Measurements from ENCODE around the gene PCBD2. TPM values are rescaled to one million over a fixed set of nuclear protein-coding genes. Genes with fewer than 3 reads are reported as not detected.
"Not testable (repeated sequence)": the region's sequence is repeated elsewhere in the genome, so short reads cannot be mapped to it uniquely, and the experiment has no call there.

The PCBD2 gene
- total and polyA plus RNA-seq, 2 donors (not counting 1 experiment from before 2014, with no cell fraction given): 3.8 to 5.4 TPM

DNA sequence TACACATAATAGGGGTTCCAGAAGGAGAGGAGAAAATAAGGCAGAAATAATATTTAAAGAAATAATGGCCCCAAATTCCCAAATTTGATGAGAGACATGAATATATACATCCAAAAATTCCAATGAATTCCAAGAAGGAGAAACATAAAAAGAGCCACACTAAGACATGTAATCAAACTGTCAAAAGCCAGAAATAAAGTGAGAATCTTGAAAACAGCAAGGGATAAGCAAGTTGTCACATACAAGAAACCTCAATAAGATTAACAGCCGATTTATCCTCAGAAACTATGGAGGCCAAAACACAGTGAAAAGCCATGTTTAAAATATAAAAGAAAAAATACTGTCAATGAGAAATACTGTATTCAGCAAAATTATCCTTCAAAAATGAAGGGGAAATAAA, 77.3 kb downstream of the PCBD2 start:
- no peaks in the 10 kb centered on the region for H3K4me1 ChIP-seq (ENCODE audit: control insufficient read depth, extremely low read depth, insufficient read depth, low read length)
- H4K20me1 ChIP-seq (ENCODE audit: control insufficient read depth, extremely low read depth, insufficient read depth, low read length): no peaks in the 10 kb centered on the region
- H3K9ac ChIP-seq (ENCODE audit: insufficient read depth, low read length): no peak overlapping the region
- no peaks in the 10 kb centered on the region for H3K27me3 ChIP-seq (ENCODE audit: control insufficient read depth, insufficient read depth, low read length)
- H3K79me2 ChIP-seq (ENCODE audit: control insufficient read depth, insufficient read depth, low read length): no peaks in the 10 kb centered on the region
- no peaks in the 10 kb centered on the region for H3K9me3 ChIP-seq (ENCODE audit: control insufficient read depth, insufficient read depth, low read depth, low read length)
- H3K4me3 ChIP-seq (replicated peaks in 1 of 4; ENCODE audit: control extremely low read depth in 1 of 4, insufficient read depth in 1 of 4, low read depth in 3 of 4, low read length in 4 of 4): no peak overlapping the region
- no peak overlapping the region for H3K4me2 ChIP-seq (ENCODE audit: extremely low read depth, insufficient read depth, low read length)
- no peak for TF ChIP-seq EZH2 (IDR thresholded peaks at IDR 0.05; ENCODE audit: low read length, missing control alignments)
- TF ChIP-seq, protein P1, sequence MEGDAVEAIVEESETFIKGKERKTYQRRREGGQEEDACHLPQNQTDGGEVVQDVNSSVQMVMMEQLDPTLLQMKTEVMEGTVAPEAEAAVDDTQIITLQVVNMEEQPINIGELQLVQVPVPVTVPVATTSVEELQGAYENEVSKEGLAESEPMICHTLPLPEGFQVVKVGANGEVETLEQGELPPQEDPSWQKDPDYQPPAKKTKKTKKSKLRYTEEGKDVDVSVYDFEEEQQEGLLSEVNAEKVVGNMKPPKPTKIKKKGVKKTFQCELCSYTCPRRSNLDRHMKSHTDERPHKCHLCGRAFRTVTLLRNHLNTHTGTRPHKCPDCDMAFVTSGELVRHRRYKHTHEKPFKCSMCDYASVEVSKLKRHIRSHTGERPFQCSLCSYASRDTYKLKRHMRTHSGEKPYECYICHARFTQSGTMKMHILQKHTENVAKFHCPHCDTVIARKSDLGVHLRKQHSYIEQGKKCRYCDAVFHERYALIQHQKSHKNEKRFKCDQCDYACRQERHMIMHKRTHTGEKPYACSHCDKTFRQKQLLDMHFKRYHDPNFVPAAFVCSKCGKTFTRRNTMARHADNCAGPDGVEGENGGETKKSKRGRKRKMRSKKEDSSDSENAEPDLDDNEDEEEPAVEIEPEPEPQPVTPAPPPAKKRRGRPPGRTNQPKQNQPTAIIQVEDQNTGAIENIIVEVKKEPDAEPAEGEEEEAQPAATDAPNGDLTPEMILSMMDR (conservative IDR thresholded peaks at IDR 0.05 in 1 of 2, IDR thresholded peaks at IDR 0.05 in 1 of 2; ENCODE audit: low read depth in 1 of 2, low read length in 2 of 2): no peak
- H3K36me3 ChIP-seq (ENCODE audit: control insufficient read depth, insufficient read depth, low read length): no peaks in the 10 kb centered on the region
- no peak overlapping the region for H3K27ac ChIP-seq (ENCODE audit: insufficient read depth, low read length)
- DNase-seq (ENCODE audit: low read depth in 2 of 2): peak in 1 of 2 donors; percentile 7
- H2AFZ ChIP-seq (ENCODE audit: low read length): no peak overlapping the region

DNA sequence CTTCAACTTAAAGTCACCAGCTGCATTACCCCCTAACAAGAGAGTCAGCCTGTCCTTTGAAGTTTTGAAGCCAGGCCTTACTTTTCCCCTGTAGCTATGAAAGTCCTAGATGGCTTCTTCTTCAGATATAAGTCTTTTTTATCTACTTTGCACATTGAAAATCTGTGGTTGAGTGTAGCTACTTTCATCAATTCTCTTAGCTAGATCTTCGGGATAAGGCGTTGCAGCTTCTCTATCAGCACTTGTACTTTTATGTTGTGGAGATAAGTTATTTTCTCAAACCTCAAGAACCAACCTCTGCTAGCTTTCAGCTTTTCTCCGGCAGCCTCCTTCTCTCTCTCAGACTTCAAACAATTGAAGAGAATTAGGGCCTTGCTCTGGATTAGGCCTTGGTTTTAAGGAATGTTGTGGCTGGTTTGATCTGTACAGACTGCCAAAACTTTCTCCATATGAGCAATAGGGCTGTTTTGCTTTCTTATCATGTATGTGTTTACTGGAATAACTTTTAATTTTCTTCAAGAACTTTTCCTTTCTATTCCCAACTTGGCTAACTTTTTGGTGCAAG, 84.4 kb downstream of the PCBD2 start:
- no peak overlapping the region for H3K27ac ChIP-seq (ENCODE audit: insufficient read depth, low read length)
- no peaks in the 10 kb centered on the region for H3K36me3 ChIP-seq (ENCODE audit: control insufficient read depth, insufficient read depth, low read length)
- no peak overlapping the region for H2AFZ ChIP-seq (ENCODE audit: low read length)
- H3K4me2 ChIP-seq (ENCODE audit: extremely low read depth, insufficient read depth, low read length): no peak overlapping the region
- H3K27me3 ChIP-seq (ENCODE audit: control insufficient read depth, insufficient read depth, low read length): no peaks in the 10 kb centered on the region
- TF ChIP-seq EZH2 (IDR thresholded peaks at IDR 0.05; ENCODE audit: low read length, missing control alignments): no peak
- TF ChIP-seq, protein P1 (conservative IDR thresholded peaks at IDR 0.05 in 1 of 2, IDR thresholded peaks at IDR 0.05 in 1 of 2; ENCODE audit: low read depth in 1 of 2, low read length in 2 of 2): no peak
- H3K4me3 ChIP-seq (replicated peaks in 1 of 4; ENCODE audit: control extremely low read depth in 1 of 4, insufficient read depth in 1 of 4, low read depth in 3 of 4, low read length in 4 of 4): no peak overlapping the region
- no peak overlapping the region for H3K9ac ChIP-seq (ENCODE audit: insufficient read depth, low read length)
- DNase-seq (ENCODE audit: low read depth in 2 of 2): peak in 1 of 2 donors; percentile 70
- H3K9me3 ChIP-seq (ENCODE audit: control insufficient read depth, insufficient read depth, low read depth, low read length): no peaks in the 10 kb centered on the region
- no peaks in the 10 kb centered on the region for H3K4me1 ChIP-seq (ENCODE audit: control insufficient read depth, extremely low read depth, insufficient read depth, low read length)
- H3K79me2 ChIP-seq (ENCODE audit: control insufficient read depth, insufficient read depth, low read length): no peaks in the 10 kb centered on the region
- H4K20me1 ChIP-seq (ENCODE audit: control insufficient read depth, extremely low read depth, insufficient read depth, low read length): no peaks in the 10 kb centered on the region

DNA sequence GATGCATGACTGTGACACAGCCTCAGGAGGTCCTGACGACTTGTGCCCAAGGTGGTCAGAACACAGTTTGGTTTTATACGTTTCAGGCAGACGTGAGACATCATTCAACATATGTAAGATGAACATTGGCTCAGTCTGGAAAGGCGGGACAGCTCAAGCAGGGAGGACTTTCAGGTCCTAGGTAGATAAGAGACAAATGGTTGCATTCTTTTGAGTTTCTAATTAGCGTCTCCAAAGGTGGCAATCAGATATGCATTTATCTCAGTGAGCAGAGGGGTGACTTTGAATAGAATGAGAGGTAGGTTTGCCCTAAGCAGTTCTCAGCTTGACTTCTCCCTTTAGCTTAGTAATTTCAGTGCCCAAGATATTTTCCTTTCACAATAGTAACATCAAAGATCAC, 85.3 kb downstream of the PCBD2 start:
- H3K9ac ChIP-seq (ENCODE audit: insufficient read depth, low read length); H3K9me3 ChIP-seq (ENCODE audit: control insufficient read depth, insufficient read depth, low read depth, low read length); H3K4me1 ChIP-seq (ENCODE audit: control insufficient read depth, extremely low read depth, insufficient read depth, low read length); H3K4me3 ChIP-seq (replicated peaks in 1 of 4; ENCODE audit: control extremely low read depth in 1 of 4, insufficient read depth in 1 of 4, low read depth in 3 of 4, low read length in 4 of 4); H3K79me2 ChIP-seq (ENCODE audit: control insufficient read depth, insufficient read depth, low read length); H2AFZ ChIP-seq (ENCODE audit: low read length); H3K36me3 ChIP-seq (ENCODE audit: control insufficient read depth, insufficient read depth, low read length); DNase-seq (ENCODE audit: low read depth in 2 of 2); H3K4me2 ChIP-seq (ENCODE audit: extremely low read depth, insufficient read depth, low read length); H4K20me1 ChIP-seq (ENCODE audit: control insufficient read depth, extremely low read depth, insufficient read depth, low read length); H3K27me3 ChIP-seq (ENCODE audit: control insufficient read depth, insufficient read depth, low read length); H3K27ac ChIP-seq (ENCODE audit: insufficient read depth, low read length): not testable (repeated sequence)

All from fibroblast of lung (primary cell).